K562 (cell line): ENCODE results near the gene FANCD2OS. TPM values are rescaled to one million over a fixed set of nuclear protein-coding genes. Genes with fewer than 3 reads are reported as not detected.

Source experiments
- BRF1 ChIP-seq: IDR thresholded peaks from 3 replicates; pipeline ENCODE4 v1.6.1; 2011; ENCODE audit warnings: borderline replicate concordance, mild to moderate bottlenecking; ENCODE audit not compliant: insufficient read length; ENCODE audit errors: extremely low read depth
- EGR1 ChIP-seq: fragments of 450-650 bp; conservative IDR thresholded peaks from 2 replicates; pipeline ENCODE4 v1.6.1; 2017; ENCODE audit warnings: mild to moderate bottlenecking
- MTA2 ChIP-seq: fragments of 450-650 bp; IDR thresholded peaks from 2 replicates; pipeline ENCODE4 v1.6.1; 2016; ENCODE audit warnings: low read depth
- NCOR1 ChIP-seq: fragments of 450-650 bp; IDR thresholded peaks from 2 replicates; pipeline ENCODE4 v1.6.1; 2016; ENCODE audit warnings: mild to moderate bottlenecking, moderate library complexity
- PCBP1 ChIP-seq: fragments of 200-400 bp; formaldehyde crosslinking; IDR thresholded peaks from 2 replicates; pipeline ENCODE4 v1.6.1; 2018; ENCODE audit warnings: mild to moderate bottlenecking, low read depth, low read length; ENCODE audit not compliant: poor library complexity, severe bottlenecking
- POLR2G ChIP-seq: fragments of 200-400 bp; formaldehyde crosslinking; IDR thresholded peaks from 2 replicates; pipeline ENCODE4 v1.6.1; 2017; ENCODE audit warnings: low read depth, mild to moderate bottlenecking, antibody characterized with exemption, low read length, moderate library complexity
- RB1 ChIP-seq: fragments of 450-650 bp; IDR thresholded peaks from 2 replicates; pipeline ENCODE4 v1.6.1; 2017; ENCODE audit warnings: low read depth, mild to moderate bottlenecking
- RBM17 ChIP-seq: fragments of 200-400 bp; formaldehyde crosslinking; IDR thresholded peaks from 2 replicates; pipeline ENCODE4 v1.6.1; 2017; ENCODE audit warnings: low read depth, mild to moderate bottlenecking, low read length, borderline replicate concordance
- SMC3 ChIP-seq: conservative IDR thresholded peaks from 2 replicates; pipeline ENCODE4 v1.6.1; 2011; ENCODE audit warnings: low read depth, low read length, improper control_type of control experiment; ENCODE audit not compliant: insufficient read depth
- TRIM28 ChIP-seq: fragments of 450-650 bp; IDR thresholded peaks from 2 replicates; pipeline ENCODE4 v1.6.1; 2017
- ZNF77 ChIP-seq: fragments of 250-450 bp; sonication (Bioruptor Pico); IDR thresholded peaks from 2 replicates; pipeline ENCODE4 v1.5.0; 2020
- ZNF778 ChIP-seq: fragments of 450-650 bp; formaldehyde crosslinking; IDR thresholded peaks from 2 replicates; pipeline ENCODE4 v1.4.0; 2020; ENCODE audit warnings: mild to moderate bottlenecking, moderate library complexity
- polyA plus RNA-seq, 8 experiments: library from polyadenylated mRNA; depleted of rRNA in 4 of 8; stranded (reverse) in 5 of 8; unstranded in 3 of 8; fragments of >200 nt; fragmentation: Nextera tagmentation in 2 of 8; fragmentation: Illumina TruSeq in 1 of 8; extraction: Ambion mirVana in 2 of 8; extraction: Trizol in 1 of 8; gene quantifications; 2 replicates each; pipeline versions ENCODE4 v1.2.1 to v1.2.3, GENCODE V29; 2011 to 2014; ENCODE audit warnings: inconsistent platforms in 1 of 8, missing spikeins in 1 of 8
- total RNA-seq, 7 experiments: library from RNA; depleted of rRNA in 6 of 7; stranded (reverse); fragments of >200 nt in 6 of 7; fragmentation: Illumina TruSeq in 2 of 7; extraction: Trizol in 2 of 7; gene quantifications; 2 replicates each; pipeline versions ENCODE4 v1.2.1 to v1.2.3, GENCODE V29; 2011 to 2021; ENCODE audit warnings: low replicate concordance in 1 of 7
- TF ChIP-seq, protein P1 (sequence below), 2 experiments: IDR thresholded peaks; 2 replicates each; pipeline ENCODE4 v1.6.1; 2011; ENCODE audit warnings: borderline replicate concordance in 1 of 2, control low read depth in 1 of 2, low read depth in 1 of 2, low read length in 1 of 2, mild to moderate bottlenecking in 1 of 2, mixed read lengths in 1 of 2, moderate library complexity in 1 of 2; ENCODE audit not compliant: insufficient read depth in 1 of 2, insufficient read length in 1 of 2, poor library complexity in 1 of 2, severe bottlenecking in 1 of 2; ENCODE audit errors: extremely low read depth in 1 of 2
- TF ChIP-seq, protein P2 (sequence below): fragments of 450-650 bp; IDR thresholded peaks from 2 replicates; pipeline ENCODE4 v1.6.1; 2017; ENCODE audit warnings: mild to moderate bottlenecking, moderate library complexity
- TF ChIP-seq, protein P3 (sequence below): fragments of 250-450 bp; sonication (Bioruptor Pico); IDR thresholded peaks from 2 replicates; pipeline ENCODE4 v1.5.0; 2021; ENCODE audit warnings: mild to moderate bottlenecking, borderline replicate concordance

Gene FANCD2OS
- total and polyA plus RNA-seq, 9 of the 15 experiments (the other 6 are each of a cell fraction or from before 2014, with no cell fraction given): not detected

DNA sequence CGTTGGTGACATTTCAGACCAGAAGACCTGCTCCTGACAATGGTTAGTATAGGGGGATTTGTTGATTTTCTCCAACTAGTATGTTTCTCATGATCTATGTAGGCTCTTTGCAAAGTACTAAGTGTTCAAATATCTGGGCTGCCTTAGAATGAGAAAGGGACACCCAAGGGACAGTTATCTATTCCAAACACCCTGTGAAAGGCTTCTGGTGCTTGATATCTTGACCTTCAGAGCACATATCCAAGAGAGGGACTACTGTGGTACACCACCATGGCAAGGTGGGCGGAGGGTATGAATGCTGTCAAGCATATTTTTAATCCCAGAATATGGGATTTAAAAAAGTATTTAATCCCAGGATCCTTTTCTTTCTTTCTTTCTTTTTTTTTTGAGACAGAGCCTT, 1.1 kb downstream of the FANCD2OS start (continued):
- TF ChIP-seq, protein P1, sequence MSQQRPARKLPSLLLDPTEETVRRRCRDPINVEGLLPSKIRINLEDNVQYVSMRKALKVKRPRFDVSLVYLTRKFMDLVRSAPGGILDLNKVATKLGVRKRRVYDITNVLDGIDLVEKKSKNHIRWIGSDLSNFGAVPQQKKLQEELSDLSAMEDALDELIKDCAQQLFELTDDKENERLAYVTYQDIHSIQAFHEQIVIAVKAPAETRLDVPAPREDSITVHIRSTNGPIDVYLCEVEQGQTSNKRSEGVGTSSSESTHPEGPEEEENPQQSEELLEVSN (IDR thresholded peaks at IDR 0.05; ENCODE audit: borderline replicate concordance in 1 of 2, extremely low read depth in 1 of 2, insufficient read depth in 1 of 2, insufficient read length in 1 of 2, low read depth in 1 of 2, low read length in 1 of 2, poor library complexity in 1 of 2, severe bottlenecking in 1 of 2): no peak
- TF ChIP-seq RBM17 (no peak), SMC3 (no peak), RB1 (no peak), MTA2 (peak; percentile 42; the same call in 1 of the 2 replicates), ZNF77 (CRISPR knock-in tag) (no peak), PCBP1 (no peak), ZNF778 (no peak), BRF1 (no peak), NCOR1 (peak; percentile 65), TRIM28 (no peak), POLR2G (no peak), EGR1 (0 out of 2 replicates have a peak, but pooled peaks have one; percentile 19)
- TF ChIP-seq, protein P2, sequence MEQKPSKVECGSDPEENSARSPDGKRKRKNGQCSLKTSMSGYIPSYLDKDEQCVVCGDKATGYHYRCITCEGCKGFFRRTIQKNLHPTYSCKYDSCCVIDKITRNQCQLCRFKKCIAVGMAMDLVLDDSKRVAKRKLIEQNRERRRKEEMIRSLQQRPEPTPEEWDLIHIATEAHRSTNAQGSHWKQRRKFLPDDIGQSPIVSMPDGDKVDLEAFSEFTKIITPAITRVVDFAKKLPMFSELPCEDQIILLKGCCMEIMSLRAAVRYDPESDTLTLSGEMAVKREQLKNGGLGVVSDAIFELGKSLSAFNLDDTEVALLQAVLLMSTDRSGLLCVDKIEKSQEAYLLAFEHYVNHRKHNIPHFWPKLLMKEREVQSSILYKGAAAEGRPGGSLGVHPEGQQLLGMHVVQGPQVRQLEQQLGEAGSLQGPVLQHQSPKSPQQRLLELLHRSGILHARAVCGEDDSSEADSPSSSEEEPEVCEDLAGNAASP: no peak
- TF ChIP-seq, protein P3, sequence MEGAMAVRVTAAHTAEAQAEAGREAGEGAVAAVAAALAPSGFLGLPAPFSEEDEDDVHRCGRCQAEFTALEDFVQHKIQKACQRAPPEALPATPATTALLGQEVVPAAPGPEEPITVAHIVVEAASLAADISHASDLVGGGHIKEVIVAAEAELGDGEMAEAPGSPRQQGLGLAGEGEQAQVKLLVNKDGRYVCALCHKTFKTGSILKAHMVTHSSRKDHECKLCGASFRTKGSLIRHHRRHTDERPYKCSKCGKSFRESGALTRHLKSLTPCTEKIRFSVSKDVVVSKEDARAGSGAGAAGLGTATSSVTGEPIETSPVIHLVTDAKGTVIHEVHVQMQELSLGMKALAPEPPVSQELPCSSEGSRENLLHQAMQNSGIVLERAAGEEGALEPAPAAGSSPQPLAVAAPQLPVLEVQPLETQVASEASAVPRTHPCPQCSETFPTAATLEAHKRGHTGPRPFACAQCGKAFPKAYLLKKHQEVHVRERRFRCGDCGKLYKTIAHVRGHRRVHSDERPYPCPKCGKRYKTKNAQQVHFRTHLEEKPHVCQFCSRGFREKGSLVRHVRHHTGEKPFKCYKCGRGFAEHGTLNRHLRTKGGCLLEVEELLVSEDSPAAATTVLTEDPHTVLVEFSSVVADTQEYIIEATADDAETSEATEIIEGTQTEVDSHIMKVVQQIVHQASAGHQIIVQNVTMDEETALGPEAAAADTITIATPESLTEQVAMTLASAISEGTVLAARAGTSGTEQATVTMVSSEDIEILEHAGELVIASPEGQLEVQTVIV (CRISPR knock-in tag): no peak
